Stimulated activated CD4-positive, alpha-beta T cell treated with anti-CD3 and anti-CD28 coated beads, Interleukin-15, amount 100 ng/mL, for 24 hours (primary cell): ENCODE measurements around the gene PRPF39.
"Not testable (repeated sequence)": the region's sequence is repeated elsewhere in the genome, so short reads cannot be mapped to it uniquely, and the experiment has no call there.

Experiments used
- DNase-seq: peaks from one replicate; pipeline ENCODE4 v3.0.0-alpha.2; 2020

The PRPF39 gene

GRCh38 chr14:45142083-45142482 lies 58.2 kb downstream of the PRPF39 start:
- not testable (repeated sequence) for DNase-seq

- DNase-seq, result no peak
These were observed 60.7 kb downstream of the PRPF39 start for GRCh38 chr14:45144658-45145057.

- no peak for DNase-seq
These were observed 61.3 kb downstream of the PRPF39 start for GRCh38 chr14:45145214-45145613.

DNA sequence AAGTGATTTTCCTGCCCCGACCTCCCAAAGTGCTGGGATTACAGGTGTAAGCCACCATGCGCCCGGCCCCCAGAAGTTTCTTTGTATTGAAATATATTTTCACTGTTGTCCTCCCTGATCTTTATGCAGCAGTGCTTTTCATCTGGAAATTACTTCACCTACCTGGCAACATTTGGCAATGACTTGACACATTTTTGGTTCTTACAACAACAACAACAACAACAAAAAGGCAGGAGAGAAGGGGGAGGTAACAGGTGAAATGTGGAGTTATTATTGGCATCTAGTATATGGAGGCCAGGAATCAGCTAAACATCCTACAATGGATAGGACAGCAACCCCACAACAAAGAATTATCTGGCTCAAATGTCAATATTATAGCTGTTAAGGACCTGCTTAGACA lies 65.7 kb downstream of the PRPF39 start:
- no peak for DNase-seq

DNA sequence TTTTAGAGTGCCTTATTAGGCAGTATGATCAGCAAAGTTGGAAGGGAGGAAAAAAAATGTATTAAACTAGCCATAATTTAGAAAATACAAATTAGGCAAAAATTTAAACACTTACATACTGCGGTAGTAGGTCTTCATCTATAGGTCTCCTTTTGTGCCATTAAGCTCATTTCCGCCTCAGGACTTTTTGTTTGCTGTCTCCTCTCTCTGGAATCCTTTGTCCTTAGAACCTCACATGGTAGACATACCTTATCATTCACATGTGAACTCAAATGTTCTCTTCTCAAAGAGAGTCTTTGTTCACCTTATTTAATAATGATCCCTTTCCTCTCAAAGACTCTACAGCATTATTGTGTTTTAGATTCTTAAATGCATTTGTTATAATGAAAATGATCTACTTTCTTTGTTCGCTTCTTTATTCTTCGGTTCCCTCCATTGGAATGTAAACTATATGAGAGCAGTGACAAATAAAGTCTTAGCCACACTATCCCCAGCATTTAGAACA lies 66.5 kb downstream of the PRPF39 start:
- no peak for DNase-seq

DNA sequence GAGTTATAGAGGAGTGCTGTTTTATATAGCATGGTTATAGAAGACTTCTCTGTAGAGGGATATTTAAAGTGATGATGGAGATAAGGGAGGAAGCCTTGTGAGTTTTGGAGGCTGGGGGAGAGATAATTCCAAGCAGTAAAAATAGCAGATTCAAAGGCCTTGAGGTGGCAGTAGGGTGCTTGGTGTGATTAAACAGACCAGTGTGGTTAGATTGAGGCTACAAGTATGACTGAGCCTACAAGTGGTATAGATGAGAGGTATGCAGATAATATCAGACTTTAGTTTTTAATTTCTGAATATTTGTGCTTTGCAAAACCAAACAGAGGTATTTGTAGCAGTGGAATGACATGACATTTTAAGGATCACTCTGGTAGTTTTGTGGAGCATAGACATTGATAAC lies 72.2 kb downstream of the PRPF39 start:
- DNase-seq, result no peak
